ENCODE results near the gene TRIM69.
"Not testable (repeated sequence)": the region's sequence is repeated elsewhere in the genome, so short reads cannot be mapped to it uniquely, and the experiment has no call there.

Gene TRIM69

DNA sequence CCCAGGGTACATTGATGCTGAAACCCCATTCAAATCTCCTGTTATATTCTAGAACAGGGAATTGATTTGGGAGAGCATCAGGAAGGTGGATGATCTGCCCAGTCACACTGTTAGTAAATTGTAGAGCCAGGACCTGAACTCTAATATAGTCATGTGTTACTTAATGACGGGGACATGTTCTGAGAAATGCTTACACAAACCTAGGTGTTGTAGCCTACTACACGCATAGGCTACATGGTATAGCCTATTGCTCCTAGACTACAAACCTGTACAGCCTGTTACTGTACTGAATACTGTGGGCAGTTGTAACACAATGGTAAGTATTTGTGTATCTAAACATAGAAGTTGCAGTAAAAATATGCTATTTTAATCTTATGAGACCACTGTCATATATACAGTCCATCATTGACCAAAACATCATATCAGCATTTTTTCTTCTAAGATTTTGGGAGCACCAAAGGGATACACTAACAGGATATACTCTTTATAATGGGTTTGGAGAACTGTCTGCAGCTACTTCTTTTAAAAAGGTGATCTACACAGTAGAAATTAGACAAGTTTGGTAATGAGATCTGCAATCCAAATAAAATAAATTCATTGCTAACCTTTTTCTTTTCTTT, 19.2 kb upstream of the TRIM69 start:
- DNase-seq = no peak

- no peak for DNase-seq
Measured at GRCh38 chr15:44718180-44718926, 18.0 kb upstream of the TRIM69 start.

DNA sequence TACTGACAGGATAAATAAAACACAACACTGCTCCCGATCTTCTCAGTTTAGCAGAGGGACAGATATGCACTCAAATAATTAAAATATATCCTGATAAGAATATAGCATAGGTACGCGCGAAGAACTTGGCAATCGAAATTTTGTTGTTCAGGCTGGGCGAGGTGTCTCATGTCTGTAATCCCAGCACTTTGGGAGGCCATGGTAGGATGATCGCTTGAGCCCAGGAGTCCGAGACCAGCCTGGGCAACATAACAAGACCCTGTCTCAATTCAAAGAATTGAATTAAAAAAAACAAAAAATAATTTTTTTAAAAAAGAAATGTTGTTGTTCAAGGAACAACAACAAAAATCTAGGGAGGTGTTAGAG, 17.4 kb upstream of the TRIM69 start:
- DNase-seq = no peak

DNA sequence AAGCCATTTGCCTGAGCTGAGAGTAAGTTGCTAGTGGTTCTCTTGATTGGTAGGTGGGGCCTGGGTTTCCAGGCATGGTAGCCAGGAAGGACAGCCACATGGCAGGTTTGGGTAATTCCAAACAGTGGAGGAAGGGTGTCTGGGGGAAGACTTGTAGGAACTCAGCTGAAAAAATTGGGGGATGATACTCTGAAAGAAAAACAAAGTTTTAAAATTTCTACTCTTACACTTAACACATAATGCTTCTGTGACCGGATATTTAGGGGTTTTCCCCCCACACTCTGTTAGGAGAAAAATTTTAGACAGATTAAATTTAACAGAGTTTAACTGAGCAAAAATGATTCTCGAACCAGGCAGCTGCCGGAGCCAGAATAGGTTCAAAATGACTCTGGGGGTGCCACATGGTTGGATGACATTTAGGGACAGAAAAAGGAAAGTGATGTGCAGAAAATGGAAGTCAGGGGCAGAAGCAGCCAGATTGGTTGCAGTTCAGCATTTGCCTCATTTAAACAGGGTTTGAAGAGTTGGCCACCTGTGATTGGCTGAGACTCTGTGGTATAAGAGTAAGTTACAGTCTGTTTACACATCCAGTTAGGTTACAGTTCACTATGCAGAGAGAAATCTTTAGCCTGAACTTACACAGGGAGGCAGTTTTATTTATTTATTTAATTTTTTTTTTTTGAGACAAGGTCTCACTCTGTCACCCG, 16.9 kb upstream of the TRIM69 start:
- peak; percentile 7 for DNase-seq

DNA sequence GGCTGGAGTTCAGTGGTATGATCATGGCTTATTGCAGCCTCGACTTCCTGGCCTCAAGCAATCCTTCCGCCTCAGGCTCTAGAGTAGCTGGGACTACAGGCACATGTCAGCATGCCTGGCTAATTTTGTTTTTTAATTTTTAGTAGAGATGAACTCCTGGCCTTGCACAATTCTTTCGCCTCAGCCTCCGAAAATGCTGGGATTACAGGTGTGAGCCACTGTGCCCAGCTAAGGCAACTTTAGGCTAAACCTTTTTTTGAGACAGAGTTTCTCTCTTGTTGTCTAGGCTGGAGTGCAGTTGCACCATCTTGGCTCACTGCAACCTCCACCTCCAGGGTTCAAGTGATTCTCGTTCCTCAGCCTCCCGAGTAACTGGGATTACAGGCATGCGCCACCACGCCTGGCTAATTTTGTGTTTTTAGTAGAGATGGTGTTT, 16.3 kb upstream of the TRIM69 start:
- DNase-seq = not testable (repeated sequence)

DNA sequence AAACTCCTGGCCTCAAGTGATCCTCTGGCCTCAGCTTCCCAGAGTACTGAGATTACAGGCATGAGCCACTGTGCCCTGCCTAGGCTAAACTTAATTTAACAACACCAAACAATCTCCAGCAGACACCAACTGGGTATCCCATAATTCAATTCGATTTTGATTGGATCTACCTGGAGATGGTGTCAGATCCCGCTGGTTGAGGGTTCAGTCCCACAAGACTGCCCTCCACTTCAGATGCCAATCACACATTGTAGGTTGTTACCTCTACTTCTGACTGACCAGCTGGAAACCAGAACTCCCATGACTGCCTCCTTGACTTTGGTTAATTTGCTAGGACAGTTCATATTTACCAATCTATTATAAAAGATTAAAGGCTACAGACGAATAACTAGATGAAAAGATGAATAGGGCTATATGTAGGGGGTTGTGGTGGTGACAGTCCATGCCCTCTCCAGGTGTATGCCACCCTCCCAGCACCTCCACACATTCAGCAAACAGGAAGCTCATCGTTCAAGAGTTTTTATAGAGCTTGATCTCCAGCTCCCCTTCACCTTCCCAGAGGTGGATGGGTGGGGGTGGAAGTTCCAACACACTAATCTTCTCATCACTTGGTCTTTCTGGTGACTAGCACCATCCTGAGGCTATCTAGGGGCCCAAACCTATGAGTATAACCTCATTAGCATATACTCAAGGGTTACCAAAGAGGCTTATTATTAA, 15.7 kb upstream of the TRIM69 start:
- DNase-seq = no peak

DNA sequence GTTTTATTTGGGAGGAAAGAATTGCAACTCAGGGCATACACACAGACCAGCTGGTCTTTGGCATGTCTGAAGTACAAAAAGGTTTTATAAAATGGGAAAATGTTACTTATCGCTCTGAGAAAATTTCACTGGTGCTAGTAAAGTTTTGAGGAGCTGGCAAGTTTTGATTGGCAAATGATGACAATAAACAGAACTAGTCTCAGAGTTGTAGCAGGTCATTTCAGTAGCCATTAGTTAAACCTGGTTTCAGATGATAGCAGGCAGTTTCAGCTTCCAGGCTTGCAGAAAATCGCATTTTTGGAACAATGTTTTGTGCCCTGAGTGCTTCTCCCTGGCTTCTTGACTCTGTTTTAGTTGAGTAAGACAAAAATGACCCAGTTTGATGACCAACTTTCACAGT, 14.3 kb upstream of the TRIM69 start:
- no peak for DNase-seq

GRCh38 chr15:44726136-44726535, 10.2 kb upstream of the TRIM69 start:
- DNase-seq = no peak

DNA sequence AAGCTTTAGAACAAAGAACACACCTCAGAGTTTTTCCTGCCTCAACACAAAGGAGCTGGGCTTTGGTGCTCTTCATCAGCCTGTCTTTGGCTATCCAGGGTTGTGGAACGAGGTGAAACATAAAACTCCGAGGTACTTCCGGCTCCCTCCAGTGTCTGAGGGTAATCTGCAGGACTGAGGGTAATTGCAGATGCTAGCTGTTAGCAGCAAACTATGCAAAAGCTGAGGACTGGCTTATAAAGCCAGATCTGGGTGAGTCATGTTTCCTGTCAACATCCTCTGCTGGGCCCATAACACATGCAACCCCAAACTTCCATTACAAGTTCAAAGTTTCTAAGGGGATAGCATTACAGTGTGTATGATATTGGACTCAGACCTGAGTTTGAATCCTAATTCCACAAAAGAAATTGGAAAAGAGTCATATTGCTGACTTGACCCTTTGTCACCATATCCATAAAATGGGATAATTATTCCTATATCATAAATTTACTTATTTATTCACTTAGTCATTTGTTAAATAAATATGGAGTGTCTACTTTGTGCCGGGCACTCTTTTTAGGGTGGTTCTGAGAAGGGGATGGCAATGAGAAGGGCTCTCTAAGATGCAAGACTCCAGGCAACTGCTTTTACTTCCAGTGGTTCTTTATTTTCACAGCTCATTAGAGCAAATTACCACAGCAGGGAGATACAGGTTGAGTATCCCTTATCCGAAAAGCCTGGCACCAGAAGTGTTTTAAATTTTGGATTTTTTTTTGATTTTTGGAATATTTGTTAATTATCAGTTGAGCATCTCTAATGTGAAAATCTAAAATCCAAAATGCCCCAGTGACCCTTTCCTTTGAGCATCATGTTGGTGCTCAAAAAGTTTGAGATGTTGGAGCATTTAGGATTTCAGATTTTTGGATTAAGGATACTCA, 9.5 kb upstream of the TRIM69 start:
- DNase-seq = no peak

DNA sequence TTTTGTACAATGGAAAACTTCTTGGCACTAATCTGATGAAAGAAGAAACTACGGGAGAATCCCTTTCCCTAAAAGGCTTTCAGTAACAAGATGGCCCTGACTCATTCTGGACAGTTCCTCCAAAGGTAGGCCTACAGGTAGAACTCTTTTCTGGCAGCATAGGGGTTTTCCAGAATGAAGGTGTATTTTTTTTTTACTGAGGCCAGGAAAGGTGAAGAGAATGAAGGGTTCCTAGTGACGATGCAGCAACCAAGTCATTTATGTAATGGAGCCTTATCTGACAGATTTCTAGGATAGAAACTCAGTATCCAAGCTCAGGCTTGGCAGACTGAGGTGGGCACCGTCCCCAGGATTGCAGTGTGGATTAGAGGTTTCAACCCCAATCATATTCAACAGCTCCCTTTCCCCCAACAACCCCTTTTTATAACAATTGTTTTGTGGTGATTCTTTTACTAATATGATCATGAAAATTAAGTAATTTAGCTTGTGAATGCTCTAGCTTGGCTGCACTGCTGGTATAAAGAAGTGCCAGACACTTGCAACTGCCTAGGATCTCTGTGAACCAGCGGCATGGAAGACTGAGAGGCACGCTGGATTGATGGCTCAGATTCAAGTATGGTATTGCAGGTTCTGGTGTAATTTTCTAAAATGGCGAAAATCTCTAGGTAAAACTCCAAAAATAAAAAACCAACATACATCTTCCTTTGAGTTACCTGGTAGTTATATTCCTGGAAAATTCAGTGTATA, 8.7 kb upstream of the TRIM69 start:
- DNase-seq = no peak

DNA sequence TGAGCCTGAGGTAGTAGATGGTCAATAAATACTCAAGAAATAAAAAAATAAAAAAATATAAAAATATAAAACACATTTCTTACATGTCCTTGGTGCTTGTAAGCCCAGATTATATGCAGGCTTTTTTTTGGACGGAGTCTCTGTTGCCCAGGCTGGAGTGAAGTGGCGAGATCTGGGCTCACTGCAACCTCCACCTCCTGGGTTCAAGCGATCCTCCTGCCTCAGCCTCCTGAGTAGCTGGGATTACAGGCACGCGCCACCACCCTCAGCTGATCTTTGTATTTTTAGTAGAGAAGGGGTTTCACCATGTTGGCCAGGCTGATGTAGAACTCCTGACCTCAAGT, 8.1 kb upstream of the TRIM69 start:
- not testable (repeated sequence) for DNase-seq

DNA sequence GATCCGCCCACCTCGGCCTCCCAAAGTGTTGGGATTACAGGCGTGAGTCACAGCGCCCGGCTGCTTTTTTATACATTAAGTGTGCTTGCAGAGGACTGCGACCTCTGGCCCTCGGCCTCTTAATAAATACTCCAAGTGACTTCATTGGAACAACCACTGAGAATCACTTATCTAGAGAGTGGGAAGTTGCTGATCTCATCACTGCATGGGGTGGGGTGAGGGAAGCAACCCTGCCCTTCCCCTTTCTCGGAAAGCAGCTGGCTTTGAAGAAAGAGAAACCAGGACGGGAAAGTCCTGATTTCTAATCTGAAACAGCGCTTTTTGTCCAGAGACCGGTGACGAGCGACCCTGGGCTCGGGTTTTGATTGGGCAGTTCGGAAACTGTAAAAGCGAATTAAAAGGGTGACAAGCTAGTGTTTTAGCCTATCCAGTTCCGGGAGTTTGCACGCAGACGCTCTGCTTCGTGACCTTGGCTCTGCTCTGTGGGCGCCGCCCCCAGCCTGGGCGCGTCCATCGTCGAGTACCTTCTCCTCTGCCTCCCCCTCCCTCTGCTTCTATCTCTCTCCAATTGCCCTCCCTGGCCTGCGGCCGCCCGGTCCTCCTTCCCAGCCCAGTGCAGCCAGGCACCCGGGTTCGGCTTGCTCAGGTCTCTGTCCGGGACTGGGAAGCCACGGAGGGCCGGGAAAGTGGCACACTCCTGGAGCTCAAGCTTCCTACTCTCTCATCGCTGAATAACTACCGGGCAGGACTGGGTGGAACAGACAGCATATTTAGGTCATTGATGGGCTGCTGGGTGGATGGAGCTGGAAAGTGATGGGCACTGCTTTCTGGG, 7.5 kb upstream of the TRIM69 start:
- peak; percentile 93 for DNase-seq

- no peak for DNase-seq
Measured at GRCh38 chr15:44729408-44730127, 6.8 kb upstream of the TRIM69 start.

- no peak for DNase-seq
Measured at GRCh38 chr15:44734839-44735481, 1.4 kb upstream of the TRIM69 start.

- no peak for DNase-seq
Measured at GRCh38 chr15:44735482-44736180, 697 bp upstream of the TRIM69 start.

GRCh38 chr15:44738340-44738984, 2.1 kb downstream of the TRIM69 start:
- DNase-seq = no peak

GRCh38 chr15:44739222-44739847, 3.0 kb downstream of the TRIM69 start:
- not testable (repeated sequence) for DNase-seq

- DNase-seq = not testable (repeated sequence)
Measured at GRCh38 chr15:44743454-44743853, 7.1 kb downstream of the TRIM69 start.

Measured in DMS 273 treated with DMSO at 0.1 percent for 48 hours (cell line).